ENCODE data around the gene MAP3K7CL.

The MAP3K7CL gene

DNA sequence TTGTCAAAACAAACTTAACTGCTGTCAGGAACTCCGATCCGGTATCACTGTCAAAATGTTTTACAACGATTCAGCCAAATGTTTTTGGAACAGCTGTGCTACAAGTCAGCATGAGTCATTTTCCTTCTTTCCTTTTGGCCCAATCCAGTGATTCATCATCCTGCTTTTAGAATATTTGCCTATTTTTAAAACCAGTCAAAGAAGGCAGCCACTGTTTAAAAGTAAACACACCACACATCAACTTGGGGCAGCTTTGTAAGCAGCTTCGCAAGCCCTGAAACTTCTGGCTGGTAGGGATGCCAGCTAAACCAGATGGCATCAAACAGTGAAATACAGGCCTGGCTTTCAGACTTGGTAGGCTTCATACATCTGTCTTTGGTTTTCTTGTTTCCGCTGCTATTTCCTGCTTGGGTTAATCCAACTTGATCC lies 14.9 kb downstream of the MAP3K7CL start:
- DNase-seq (ENCODE audit: low read depth): peak; percentile 69
- H3K4me3 ChIP-seq (ENCODE audit: low read depth, low read length): no peak overlapping the region
- no peak for TF ChIP-seq CTCF (IDR thresholded peaks at IDR 0.05; ENCODE audit: low read depth, low read length, missing control alignments)
- in situ Hi-C loops (cut with HindIII; ENCODE audit: low sequenced_read_pairs): no loop called here

- no peak for DNase-seq (ENCODE audit: low read depth)
- H3K4me3 ChIP-seq (ENCODE audit: low read depth, low read length): no peak overlapping the region
- in situ Hi-C loops (cut with HindIII; ENCODE audit: low sequenced_read_pairs): no loop called here
- TF ChIP-seq CTCF (IDR thresholded peaks at IDR 0.05; ENCODE audit: low read depth, low read length, missing control alignments): no peak
These were observed 15.5 kb downstream of the MAP3K7CL start for GRCh38 chr21:29145852-29146453.

- in situ Hi-C loops (cut with HindIII; ENCODE audit: low sequenced_read_pairs): no loop called here
- DNase-seq (ENCODE audit: low read depth): no peak
- no peak overlapping the region for H3K4me3 ChIP-seq (ENCODE audit: low read depth, low read length)
These were observed 16.3 kb downstream of the MAP3K7CL start for GRCh38 chr21:29146726-29147125.

GRCh38 chr21:29148530-29148929 lies 18.1 kb downstream of the MAP3K7CL start:
- TF ChIP-seq CTCF (IDR thresholded peaks at IDR 0.05; ENCODE audit: low read depth, low read length, missing control alignments): no peak
- H3K4me3 ChIP-seq (ENCODE audit: low read depth, low read length): no peak overlapping the region
- in situ Hi-C loops (cut with HindIII; ENCODE audit: low sequenced_read_pairs): no loop called here
- peak; percentile 91 for DNase-seq (ENCODE audit: low read depth)

More at GRCh38 chr21:29146726-29147125, 16.3 kb downstream of the MAP3K7CL start:
- no peak for TF ChIP-seq CTCF (IDR thresholded peaks at IDR 0.05; ENCODE audit: low read depth, low read length, missing control alignments)

GRCh38 chr21:29149808-29150425 lies 19.5 kb downstream of the MAP3K7CL start:
- no peak for TF ChIP-seq CTCF (IDR thresholded peaks at IDR 0.05; ENCODE audit: low read depth, low read length, missing control alignments)
- no peak for DNase-seq (ENCODE audit: low read depth)
- in situ Hi-C loops (cut with HindIII; ENCODE audit: low sequenced_read_pairs): no loop called here
- H3K4me3 ChIP-seq (ENCODE audit: low read depth, low read length): no peak overlapping the region

DNA sequence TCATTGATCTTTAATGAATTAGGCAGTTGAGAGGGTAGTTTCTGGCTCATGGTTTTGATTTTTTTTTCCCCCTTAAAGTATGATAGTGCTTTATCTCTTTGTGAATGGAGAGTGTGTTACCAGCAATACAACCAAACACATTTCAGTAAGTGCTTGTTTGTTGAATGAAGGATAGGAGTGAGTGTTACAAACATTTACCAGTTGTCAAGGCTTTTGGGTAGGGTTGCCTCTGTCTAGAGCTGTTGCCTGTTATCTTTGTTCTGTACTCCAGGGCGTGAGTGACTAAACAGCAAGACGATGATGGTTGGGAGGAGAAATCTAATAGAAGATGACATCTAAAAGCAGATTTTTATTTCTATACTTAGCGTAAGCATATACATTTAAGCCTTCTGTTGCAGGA lies 21.5 kb downstream of the MAP3K7CL start:
- TF ChIP-seq CTCF (IDR thresholded peaks at IDR 0.05; ENCODE audit: low read depth, low read length, missing control alignments): no peak
- DNase-seq (ENCODE audit: low read depth): no peak
- in situ Hi-C loops (cut with HindIII; ENCODE audit: low sequenced_read_pairs): no loop called here

More for the DNA sequence above, 21.5 kb downstream of the MAP3K7CL start:
- H3K4me3 ChIP-seq (ENCODE audit: low read depth, low read length): no peak overlapping the region
